GM20000 (cell line): ENCODE measurements around the gene RAPGEF3.

Experiments used
- DNase-seq: peaks from one replicate; pipeline ENCODE4 v3.0.0; 2012; ENCODE audit warnings: low spot score
- TF ChIP-seq, protein P1 (sequence below): IDR thresholded peaks from 2 replicates; pipeline ENCODE4 v1.5.1; 2012; ENCODE audit warnings: mild to moderate bottlenecking, control low read depth; ENCODE audit errors: extremely low read depth, missing control alignments

RAPGEF3 gene

DNA sequence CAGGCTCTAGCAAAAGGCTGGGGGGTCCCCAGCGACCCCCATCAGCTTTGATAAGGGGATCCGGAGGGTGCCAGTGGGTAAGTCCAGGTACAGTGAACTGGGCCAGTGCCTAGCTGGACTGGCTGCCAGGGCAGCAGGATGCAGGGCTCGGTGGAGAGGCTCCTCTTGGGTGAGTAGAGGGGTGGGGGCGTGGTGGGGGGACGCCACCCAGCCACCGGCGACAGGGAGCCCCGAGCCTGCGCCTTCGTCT is 171 bp downstream of the RAPGEF3 start:
- DNase-seq = no peak
- TF ChIP-seq, protein P1, sequence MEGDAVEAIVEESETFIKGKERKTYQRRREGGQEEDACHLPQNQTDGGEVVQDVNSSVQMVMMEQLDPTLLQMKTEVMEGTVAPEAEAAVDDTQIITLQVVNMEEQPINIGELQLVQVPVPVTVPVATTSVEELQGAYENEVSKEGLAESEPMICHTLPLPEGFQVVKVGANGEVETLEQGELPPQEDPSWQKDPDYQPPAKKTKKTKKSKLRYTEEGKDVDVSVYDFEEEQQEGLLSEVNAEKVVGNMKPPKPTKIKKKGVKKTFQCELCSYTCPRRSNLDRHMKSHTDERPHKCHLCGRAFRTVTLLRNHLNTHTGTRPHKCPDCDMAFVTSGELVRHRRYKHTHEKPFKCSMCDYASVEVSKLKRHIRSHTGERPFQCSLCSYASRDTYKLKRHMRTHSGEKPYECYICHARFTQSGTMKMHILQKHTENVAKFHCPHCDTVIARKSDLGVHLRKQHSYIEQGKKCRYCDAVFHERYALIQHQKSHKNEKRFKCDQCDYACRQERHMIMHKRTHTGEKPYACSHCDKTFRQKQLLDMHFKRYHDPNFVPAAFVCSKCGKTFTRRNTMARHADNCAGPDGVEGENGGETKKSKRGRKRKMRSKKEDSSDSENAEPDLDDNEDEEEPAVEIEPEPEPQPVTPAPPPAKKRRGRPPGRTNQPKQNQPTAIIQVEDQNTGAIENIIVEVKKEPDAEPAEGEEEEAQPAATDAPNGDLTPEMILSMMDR = no peak

DNA sequence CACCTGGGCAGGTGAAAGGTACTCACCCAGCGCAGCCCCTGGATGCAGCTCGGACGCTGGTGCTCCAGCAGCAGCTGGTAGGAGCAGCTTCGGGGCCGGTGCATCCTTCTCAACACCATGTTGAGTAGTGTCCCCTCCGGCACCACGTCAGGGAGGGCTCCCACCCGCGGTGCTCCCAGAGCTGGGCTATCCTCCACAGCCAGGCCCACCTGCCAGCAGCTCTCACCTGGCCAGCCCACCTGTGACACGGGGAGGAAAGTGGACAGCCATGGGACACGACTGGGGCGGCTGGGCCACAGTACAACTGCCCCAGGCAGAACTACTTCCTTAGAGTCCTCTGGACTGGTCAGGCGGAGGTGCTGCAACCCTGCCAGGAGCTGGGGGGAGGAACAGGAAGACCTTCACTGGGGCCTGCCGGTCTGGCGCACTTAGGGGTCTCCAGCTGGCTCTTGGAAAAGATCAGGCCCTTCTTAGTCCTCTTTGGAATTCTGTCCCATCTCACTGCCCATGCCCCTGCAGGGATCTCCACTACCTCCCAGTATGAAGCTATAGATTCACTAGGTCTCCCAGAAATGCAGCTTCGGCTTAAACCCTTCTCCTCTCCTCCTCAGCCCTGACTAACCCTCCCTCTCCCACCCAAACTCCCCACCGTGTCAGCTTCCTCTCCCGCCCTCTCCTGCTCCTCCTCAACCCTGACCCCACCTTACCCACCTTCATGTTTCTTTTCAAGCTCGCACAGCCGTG is 668 bp downstream of the RAPGEF3 start:
- DNase-seq = no peak
- TF ChIP-seq, protein P1 = no peak

DNA sequence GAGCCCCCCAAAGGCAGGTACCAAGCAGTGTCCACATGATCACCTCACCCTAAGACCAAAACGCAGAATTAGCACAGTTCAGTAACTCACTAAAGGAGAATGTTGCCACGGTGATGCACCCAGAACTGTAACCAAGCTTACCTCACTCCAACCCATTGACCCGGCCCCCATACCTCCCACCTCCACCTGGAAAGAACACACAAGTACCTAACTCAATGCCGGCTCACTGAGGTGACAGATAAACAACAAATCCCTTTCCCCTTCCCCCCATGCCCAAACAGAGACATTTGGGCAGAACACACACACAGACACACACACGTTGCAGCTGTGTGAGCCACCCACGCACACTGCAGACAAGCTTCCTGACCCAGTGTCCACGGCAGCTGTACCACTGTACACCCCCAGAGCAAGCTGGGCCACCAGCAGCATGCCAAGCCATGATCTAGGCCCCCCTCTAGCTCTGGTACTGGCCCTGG is 1.3 kb downstream of the RAPGEF3 start:
- TF ChIP-seq, protein P1 = no peak
- no peak for DNase-seq

DNA sequence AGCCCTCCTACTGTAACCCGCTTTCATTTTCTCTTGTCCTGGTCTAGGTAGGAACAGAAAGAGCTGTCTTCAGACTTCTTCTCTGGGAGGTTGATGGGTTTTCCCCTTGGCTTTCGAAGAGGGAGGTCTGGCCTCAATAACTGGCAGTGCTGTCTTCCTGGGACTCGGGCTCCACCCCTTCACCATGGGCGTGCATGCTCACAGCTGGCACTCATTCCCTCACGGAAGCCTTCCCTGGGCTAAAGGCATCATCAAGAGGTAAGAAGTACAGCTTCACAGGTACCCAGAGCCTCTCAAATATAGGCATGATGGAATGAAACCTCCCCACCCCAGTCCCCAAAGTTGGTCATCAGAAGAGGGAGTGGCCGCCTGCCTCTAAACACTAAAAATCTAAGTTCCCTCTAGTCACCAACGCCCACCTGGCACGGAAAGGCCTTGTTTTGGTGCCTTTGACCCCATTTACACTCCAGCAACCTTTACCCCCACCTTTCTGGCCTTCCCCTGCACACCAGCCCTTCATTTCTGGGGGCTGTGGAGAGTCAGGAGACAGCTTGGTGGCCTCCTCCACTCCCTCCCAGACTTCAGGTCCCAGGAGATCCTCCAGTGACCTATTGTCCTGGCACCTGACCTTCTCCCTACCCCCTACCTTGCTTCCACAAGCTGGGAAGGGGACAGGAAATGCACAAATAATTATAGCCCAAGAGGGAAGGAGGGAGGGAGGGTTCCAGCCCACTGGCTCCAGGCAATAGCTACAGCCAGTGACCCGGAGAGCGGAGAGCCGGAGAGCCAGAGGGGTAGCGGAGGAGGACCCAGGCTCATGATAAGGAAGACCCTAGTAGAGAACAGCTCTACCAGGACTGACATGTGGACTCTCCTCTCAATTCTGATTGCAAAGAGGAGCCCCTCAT is 2.8 kb downstream of the RAPGEF3 start:
- DNase-seq = peak; percentile 86
- TF ChIP-seq, protein P1 = no peak

DNA sequence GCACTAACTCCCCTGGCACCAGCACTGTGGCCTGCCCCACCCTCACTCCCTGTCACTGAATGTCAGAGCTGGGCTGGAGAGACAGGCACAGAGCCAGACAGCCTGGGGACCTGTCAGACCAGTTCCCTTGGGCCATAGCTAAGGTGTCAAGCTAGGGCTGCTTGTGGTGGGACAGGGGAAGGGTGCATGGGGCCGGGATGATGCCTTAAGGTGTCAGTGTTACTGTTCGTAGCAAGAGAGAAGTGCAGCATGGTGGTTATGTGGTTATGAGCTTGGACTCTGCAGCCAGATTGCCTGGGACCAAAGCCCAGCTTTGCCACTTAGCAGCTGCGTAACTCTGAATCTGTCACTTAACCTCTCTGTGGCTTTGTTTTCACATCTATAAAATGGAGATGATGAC is 3.8 kb downstream of the RAPGEF3 start:
- DNase-seq = peak; percentile 37
- TF ChIP-seq, protein P1 = no peak

DNA sequence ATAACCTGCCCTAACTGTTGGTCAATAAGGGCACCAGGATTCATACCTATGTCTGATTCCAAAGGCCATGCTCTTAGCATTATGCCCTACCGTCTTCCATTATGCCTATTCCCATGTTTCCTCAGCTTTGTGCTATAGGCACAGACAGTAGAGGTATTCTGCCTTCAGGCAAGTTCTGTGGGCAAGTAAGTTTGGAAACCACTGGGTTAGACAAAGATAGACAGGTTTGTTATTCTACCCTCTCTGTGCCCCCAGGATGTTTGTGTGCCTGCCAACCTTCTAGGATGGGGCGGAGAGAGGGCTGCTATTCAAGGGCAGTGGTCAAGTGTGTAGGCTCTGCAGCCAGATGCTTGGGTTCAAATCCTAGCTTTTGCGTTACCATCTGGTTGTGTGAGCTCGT is 4.6 kb downstream of the RAPGEF3 start:
- TF ChIP-seq, protein P1 = no peak
- DNase-seq = no peak
